ENCODE measurements around the gene GRP.
"Not testable (repeated sequence)": the region's sequence is repeated elsewhere in the genome, so short reads cannot be mapped to it uniquely, and the experiment has no call there.

The GRP gene

GRCh38 chr18:59229701-59230443 is 9.9 kb downstream of the GRP start:
- no peak for DNase-seq

GRCh38 chr18:59231114-59231513 is 11.2 kb downstream of the GRP start:
- no peak for DNase-seq

- DNase-seq = no peak
Measured at GRCh38 chr18:59231877-59232276, 11.9 kb downstream of the GRP start.

GRCh38 chr18:59232309-59233016 is 12.5 kb downstream of the GRP start:
- DNase-seq = no peak

GRCh38 chr18:59233017-59233410 is 13.1 kb downstream of the GRP start:
- no peak for DNase-seq

- no peak for DNase-seq
Measured at GRCh38 chr18:59238385-59238784, 18.4 kb downstream of the GRP start.

- no peak for DNase-seq
Measured at GRCh38 chr18:59239642-59240041, 19.7 kb downstream of the GRP start.

- DNase-seq = no peak
Measured at GRCh38 chr18:59242906-59243305, 22.9 kb downstream of the GRP start.

GRCh38 chr18:59246796-59247195 is 26.8 kb downstream of the GRP start:
- no peak for DNase-seq

GRCh38 chr18:59249199-59249774 is 29.3 kb downstream of the GRP start:
- peak; percentile 9 to 70 for DNase-seq

- not testable (repeated sequence) for DNase-seq
Measured at GRCh38 chr18:59255491-59255890, 35.5 kb downstream of the GRP start.

GRCh38 chr18:59261842-59262241 is 41.9 kb downstream of the GRP start:
- not testable (repeated sequence) for DNase-seq

GRCh38 chr18:59262243-59262642 is 42.3 kb downstream of the GRP start:
- DNase-seq = not testable (repeated sequence)

GRCh38 chr18:59263661-59264060 is 43.7 kb downstream of the GRP start:
- no peak for DNase-seq

GRCh38 chr18:59264121-59264571 is 44.2 kb downstream of the GRP start:
- no peak for DNase-seq

- no peak for DNase-seq
Measured at GRCh38 chr18:59264651-59265245, 44.8 kb downstream of the GRP start.

- no peak for DNase-seq
Measured at GRCh38 chr18:59265246-59265973, 45.5 kb downstream of the GRP start.

- DNase-seq = no peak
Measured at GRCh38 chr18:59265974-59266369, 46.0 kb downstream of the GRP start.

GRCh38 chr18:59266459-59266858 is 46.5 kb downstream of the GRP start:
- DNase-seq = no peak

GRCh38 chr18:59266886-59267502 is 47.0 kb downstream of the GRP start:
- no peak for DNase-seq

GRCh38 chr18:59267503-59268126 is 47.7 kb downstream of the GRP start:
- DNase-seq = no peak

- DNase-seq = no peak
Measured at GRCh38 chr18:59268127-59268720, 48.3 kb downstream of the GRP start.

Data from NCI-H446 (cell line).